Measurements from ENCODE around the gene CYTH1.
A peak's percentile ranks its signal among the peaks of the same experiment; 100 is the strongest.

Gene CYTH1

GRCh38 chr17:78739331-78739931, 42.6 kb downstream of the CYTH1 start:
- Histone ChIP-seq H3K27me3 (ENCODE audit: control insufficient read depth in 1 of 2, insufficient read depth in 2 of 2, low read length in 2 of 2) (no peaks in the 10 kb centered on the region), H3K9ac (ENCODE audit: low read length) (no peak overlapping the region), H3K4me1 (ENCODE audit: insufficient read depth, low read length) (peaks cover 23% of the 10 kb centered on the region), H3K27ac (ENCODE audit: low read depth, low read length) (no peak overlapping the region), H3K36me3 (ENCODE audit: insufficient read depth, low read length) (no peaks in the 10 kb centered on the region), H3K4me3 (ENCODE audit: low read depth in 1 of 2, low read length in 2 of 2) (no peak overlapping the region), H3K9me3 (ENCODE audit: low read length) (no peaks in the 10 kb centered on the region)

DNA sequence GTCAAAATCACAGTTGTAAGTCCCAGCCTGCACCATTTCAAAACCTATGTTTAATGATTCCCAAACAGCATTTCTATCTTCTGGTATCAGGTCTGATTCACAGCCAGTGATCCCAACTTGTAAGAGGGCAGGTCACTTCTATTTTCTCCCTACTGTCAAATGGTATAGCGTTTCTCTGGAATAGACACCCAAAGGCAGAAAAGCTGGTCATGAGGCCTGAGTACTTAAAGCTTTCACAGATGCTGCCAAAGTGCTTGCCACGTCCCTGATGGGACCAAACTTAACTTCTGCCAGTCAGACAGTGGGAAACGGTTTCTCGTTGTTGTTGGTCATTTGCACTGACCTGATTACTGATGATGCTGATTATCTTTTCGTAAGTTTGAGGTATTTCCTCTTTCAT, 43.4 kb downstream of the CYTH1 start:
- Histone ChIP-seq H3K9ac (ENCODE audit: low read length) (no peak overlapping the region), H3K4me3 (ENCODE audit: low read depth in 1 of 2, low read length in 2 of 2) (no peak overlapping the region), H3K4me1 (ENCODE audit: insufficient read depth, low read length) (peaks cover 24% of the 10 kb centered on the region), H3K9me3 (ENCODE audit: low read length) (no peaks in the 10 kb centered on the region), H3K27ac (ENCODE audit: low read depth, low read length) (no peak overlapping the region), H3K27me3 (ENCODE audit: control insufficient read depth in 1 of 2, insufficient read depth in 2 of 2, low read length in 2 of 2) (no peaks in the 10 kb centered on the region), H3K36me3 (ENCODE audit: insufficient read depth, low read length) (no peaks in the 10 kb centered on the region)

DNA sequence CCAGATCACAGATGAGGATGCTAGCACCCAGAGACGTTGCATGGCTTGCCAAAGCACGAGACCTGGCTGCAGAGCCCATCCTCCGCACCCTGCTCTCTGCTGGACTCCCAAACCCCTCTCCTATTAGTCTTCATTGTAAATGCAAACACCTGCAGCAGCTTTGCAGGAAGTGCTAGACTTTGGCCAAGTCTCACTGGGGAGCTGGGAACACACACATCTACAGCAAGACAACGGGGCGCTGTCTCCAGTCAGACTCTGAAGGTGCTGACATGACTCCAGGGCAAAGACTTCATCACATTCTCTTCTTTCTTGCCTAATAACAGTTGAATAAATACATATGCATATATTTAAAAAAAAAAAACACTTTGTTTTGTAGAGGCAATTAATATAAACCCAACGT, 43.8 kb downstream of the CYTH1 start:
- H3K4me1 ChIP-seq (ENCODE audit: insufficient read depth, low read length): peaks cover 28% of the 10 kb centered on the region
- H3K4me3 ChIP-seq (ENCODE audit: low read depth in 1 of 2, low read length in 2 of 2): no peak overlapping the region
- H3K27me3 ChIP-seq (ENCODE audit: control insufficient read depth in 1 of 2, insufficient read depth in 2 of 2, low read length in 2 of 2): no peaks in the 10 kb centered on the region
- H3K9ac ChIP-seq (ENCODE audit: low read length): no peak overlapping the region
- H3K27ac ChIP-seq (ENCODE audit: low read depth, low read length): no peak overlapping the region
- H3K36me3 ChIP-seq (ENCODE audit: insufficient read depth, low read length): no peaks in the 10 kb centered on the region
- no peaks in the 10 kb centered on the region for H3K9me3 ChIP-seq (ENCODE audit: low read length)

DNA sequence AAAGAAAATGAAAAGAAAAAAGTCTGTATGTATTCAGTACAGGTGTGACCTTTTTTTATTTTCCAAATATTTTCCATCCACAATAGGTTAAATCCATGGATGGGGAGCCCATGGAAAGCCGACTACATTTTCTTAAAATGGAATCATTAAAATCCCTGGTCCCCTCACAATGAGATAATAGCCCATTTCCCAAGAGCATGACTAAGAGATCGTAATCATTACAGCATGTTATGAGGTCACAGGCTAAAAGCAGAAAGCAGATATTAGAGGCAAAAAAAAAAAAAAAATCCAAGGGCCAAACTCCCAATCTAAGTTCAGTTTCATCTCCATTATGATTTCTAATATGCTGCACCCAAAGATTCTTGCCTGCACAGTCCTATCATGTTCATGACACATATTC, 44.7 kb downstream of the CYTH1 start:
- Histone ChIP-seq H3K4me1 (ENCODE audit: insufficient read depth, low read length) (peaks cover 32% of the 10 kb centered on the region), H3K27ac (ENCODE audit: low read depth, low read length) (no peak overlapping the region), H3K27me3 (ENCODE audit: control insufficient read depth in 1 of 2, insufficient read depth in 2 of 2, low read length in 2 of 2) (no peaks in the 10 kb centered on the region), H3K4me3 (ENCODE audit: low read depth in 1 of 2, low read length in 2 of 2) (no peak overlapping the region), H3K9me3 (ENCODE audit: low read length) (no peaks in the 10 kb centered on the region), H3K9ac (ENCODE audit: low read length) (no peak overlapping the region), H3K36me3 (ENCODE audit: insufficient read depth, low read length) (no peaks in the 10 kb centered on the region)

DNA sequence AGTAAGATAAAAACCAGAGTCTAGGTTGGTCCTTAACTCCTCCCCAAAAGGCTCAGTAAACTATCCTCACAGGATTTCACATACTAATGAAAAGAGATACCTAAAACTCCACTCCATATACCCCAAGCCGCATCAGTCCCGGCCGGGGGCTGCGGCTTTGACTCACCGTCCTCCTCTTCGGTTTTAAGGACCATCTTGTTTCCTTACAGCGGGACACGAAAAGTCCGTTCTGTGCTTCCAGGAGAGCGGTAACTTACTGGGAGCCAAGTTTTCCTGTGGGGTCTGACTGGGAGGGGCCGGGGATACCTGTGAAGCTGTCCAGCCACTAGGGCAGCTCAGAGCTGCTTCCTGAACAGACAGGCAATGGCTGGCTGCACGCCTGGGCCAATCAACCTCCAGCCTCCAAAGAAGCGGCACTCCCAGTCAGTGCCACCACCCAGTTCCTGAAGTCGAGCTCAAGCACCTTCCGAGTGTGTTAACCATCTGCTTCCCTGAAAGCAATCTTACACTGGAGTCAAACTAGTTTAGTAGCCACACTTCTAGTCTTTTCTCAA, 45.5 kb downstream of the CYTH1 start:
- Histone ChIP-seq H3K27ac (ENCODE audit: low read depth, low read length) (peak overlapping the region; percentile 36), H3K4me3 (ENCODE audit: low read depth in 1 of 2, low read length in 2 of 2) (peak overlapping the region; percentile 34 to 46), H3K9me3 (ENCODE audit: low read length) (no peaks in the 10 kb centered on the region), H3K4me1 (ENCODE audit: insufficient read depth, low read length) (peaks cover 32% of the 10 kb centered on the region), H3K27me3 (ENCODE audit: control insufficient read depth in 1 of 2, insufficient read depth in 2 of 2, low read length in 2 of 2) (no peaks in the 10 kb centered on the region), H3K36me3 (ENCODE audit: insufficient read depth, low read length) (no peaks in the 10 kb centered on the region), H3K9ac (ENCODE audit: low read length) (no peak overlapping the region)

DNA sequence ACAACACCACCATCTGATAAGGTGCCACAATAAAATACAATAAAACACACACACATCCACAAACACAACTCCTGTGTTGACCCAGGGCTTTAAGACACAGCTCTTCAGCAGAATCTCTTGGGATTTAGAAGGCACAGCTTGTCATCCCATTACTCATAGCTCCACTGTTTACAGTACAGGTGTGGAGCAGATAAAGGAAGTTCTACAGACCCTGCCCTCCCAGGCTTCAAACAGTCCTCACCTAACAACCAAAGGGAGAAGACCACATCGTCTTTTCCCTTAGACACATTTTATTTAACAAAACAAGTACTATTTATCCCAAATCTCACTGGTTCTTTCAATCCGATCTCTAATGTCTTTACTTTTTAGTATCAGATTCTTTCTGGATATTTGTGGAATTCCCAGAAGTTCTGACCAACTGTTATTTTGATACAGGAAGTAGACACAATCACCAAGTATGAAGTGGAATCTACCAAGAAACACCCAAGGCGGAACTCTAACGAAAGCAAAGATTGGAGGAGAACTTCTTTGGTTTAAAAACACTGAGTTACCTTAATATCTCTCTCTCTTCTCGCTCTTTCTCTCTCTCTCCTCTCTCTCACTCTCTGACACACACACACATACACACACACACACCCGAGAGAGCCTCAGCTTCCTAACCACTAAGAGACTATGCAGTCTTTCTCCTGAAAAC, 46.1 kb downstream of the CYTH1 start:
- no peaks in the 10 kb centered on the region for H3K36me3 ChIP-seq (ENCODE audit: insufficient read depth, low read length)
- H3K4me3 ChIP-seq (ENCODE audit: low read depth in 1 of 2, low read length in 2 of 2): peak overlapping the region; percentile 34 to 46
- peaks cover 32% of the 10 kb centered on the region for H3K4me1 ChIP-seq (ENCODE audit: insufficient read depth, low read length)
- H3K9me3 ChIP-seq (ENCODE audit: low read length): no peaks in the 10 kb centered on the region
- H3K9ac ChIP-seq (ENCODE audit: low read length): no peak overlapping the region
- peak overlapping the region; percentile 36 for H3K27ac ChIP-seq (ENCODE audit: low read depth, low read length)
- no peaks in the 10 kb centered on the region for H3K27me3 ChIP-seq (ENCODE audit: control insufficient read depth in 1 of 2, insufficient read depth in 2 of 2, low read length in 2 of 2)

DNA sequence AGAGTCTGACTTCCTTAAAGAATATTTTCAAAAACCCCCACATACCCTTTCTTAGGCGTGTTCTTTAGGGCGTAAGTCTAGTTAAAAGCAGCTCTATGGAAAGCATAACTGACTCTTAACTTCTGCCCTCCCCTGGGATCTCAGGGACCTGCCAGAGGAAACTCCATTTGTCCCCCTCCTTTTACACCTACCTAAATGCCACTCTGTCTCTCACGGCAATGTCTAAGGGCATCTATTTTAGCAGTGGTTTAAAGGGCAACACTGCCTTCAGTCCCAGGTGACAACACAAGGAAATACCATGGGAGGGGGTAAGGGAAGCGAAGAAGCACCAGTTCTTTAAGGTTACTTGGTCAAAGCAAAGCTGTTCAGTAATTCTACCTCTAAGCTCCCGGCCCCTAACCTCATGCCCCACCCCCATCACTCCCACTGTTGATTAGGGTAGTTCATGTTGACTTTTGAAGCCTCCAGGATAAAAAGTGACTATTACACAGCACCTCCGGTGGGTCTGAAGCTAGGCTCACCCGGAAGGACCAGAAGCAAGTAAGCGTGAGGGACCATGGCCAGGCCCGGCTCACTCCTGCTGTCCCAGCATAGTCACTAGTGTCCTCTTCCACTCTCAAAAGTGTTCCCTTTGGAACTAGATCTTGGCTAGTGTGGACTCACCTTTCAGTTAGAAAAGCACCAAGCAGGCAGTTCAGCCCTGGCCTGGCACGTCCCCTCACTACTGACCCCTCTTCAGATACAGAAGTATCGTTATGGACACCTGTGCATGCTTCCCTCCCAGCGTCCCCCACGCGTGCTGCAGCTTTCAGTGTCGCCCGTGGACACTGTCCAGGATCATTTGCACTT, 47.1 kb downstream of the CYTH1 start:
- H3K27me3 ChIP-seq (ENCODE audit: control insufficient read depth in 1 of 2, insufficient read depth in 2 of 2, low read length in 2 of 2): no peaks in the 10 kb centered on the region
- H3K36me3 ChIP-seq (ENCODE audit: insufficient read depth, low read length): no peaks in the 10 kb centered on the region
- no peak overlapping the region for H3K4me3 ChIP-seq (ENCODE audit: low read depth in 1 of 2, low read length in 2 of 2)
- H3K27ac ChIP-seq (ENCODE audit: low read depth, low read length): no peak overlapping the region
- no peaks in the 10 kb centered on the region for H3K9me3 ChIP-seq (ENCODE audit: low read length)
- H3K9ac ChIP-seq (ENCODE audit: low read length): no peak overlapping the region
- H3K4me1 ChIP-seq (ENCODE audit: insufficient read depth, low read length): peaks cover 32% of the 10 kb centered on the region

DNA sequence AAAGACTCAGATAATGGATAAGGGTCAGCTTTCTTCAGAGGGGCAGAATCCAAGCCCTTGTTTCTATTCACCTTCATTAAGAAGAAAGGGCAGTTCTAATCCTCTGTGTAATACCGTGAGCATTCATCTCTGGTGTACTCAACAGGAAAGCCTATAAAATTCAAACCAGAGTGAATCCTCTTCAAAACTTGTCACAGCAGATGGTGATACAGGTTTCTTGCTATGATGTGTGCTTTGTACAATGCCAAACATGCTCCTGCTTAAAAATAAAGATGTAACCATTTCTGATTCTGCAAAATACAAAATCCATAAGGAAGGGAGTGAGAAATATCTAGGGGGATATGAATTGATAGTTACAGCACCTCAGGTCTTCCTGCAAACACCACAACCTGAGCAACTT, 49.7 kb downstream of the CYTH1 start:
- H3K4me1 ChIP-seq (ENCODE audit: insufficient read depth, low read length): peaks cover 30% of the 10 kb centered on the region
- H3K27ac ChIP-seq (ENCODE audit: low read depth, low read length): no peak overlapping the region
- no peak overlapping the region for H3K4me3 ChIP-seq (ENCODE audit: low read depth in 1 of 2, low read length in 2 of 2)
- no peaks in the 10 kb centered on the region for H3K36me3 ChIP-seq (ENCODE audit: insufficient read depth, low read length)
- no peaks in the 10 kb centered on the region for H3K9me3 ChIP-seq (ENCODE audit: low read length)
- no peak overlapping the region for H3K9ac ChIP-seq (ENCODE audit: low read length)
- no peaks in the 10 kb centered on the region for H3K27me3 ChIP-seq (ENCODE audit: control insufficient read depth in 1 of 2, insufficient read depth in 2 of 2, low read length in 2 of 2)

DNA sequence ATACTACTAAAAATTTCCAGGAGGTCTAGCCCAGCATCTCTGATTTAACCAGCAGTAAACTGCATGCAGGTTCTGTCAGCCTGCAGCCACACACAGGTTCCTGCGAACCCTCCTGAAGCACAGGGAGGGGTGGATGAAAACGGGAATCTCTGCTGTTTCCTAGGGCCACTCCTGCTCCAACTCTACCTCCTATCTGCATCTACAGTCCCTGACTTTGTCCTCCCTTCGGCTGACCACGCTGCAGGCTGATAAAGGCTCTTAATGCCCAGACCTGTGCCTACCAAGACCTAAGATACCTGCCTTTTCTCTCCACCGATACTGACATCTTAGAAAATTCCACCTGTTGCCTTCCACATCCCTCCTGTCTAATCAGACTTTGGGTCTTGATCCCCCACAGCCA, 50.2 kb downstream of the CYTH1 start:
- no peak overlapping the region for H3K27ac ChIP-seq (ENCODE audit: low read depth, low read length)
- no peaks in the 10 kb centered on the region for H3K27me3 ChIP-seq (ENCODE audit: control insufficient read depth in 1 of 2, insufficient read depth in 2 of 2, low read length in 2 of 2)
- no peak overlapping the region for H3K4me3 ChIP-seq (ENCODE audit: low read depth in 1 of 2, low read length in 2 of 2)
- peaks cover 26% of the 10 kb centered on the region for H3K4me1 ChIP-seq (ENCODE audit: insufficient read depth, low read length)
- H3K36me3 ChIP-seq (ENCODE audit: insufficient read depth, low read length): no peaks in the 10 kb centered on the region
- H3K9ac ChIP-seq (ENCODE audit: low read length): no peak overlapping the region
- H3K9me3 ChIP-seq (ENCODE audit: low read length): no peaks in the 10 kb centered on the region

GRCh38 chr17:78729641-78730040, 52.4 kb downstream of the CYTH1 start:
- Histone ChIP-seq H3K4me3 (ENCODE audit: low read depth in 1 of 2, low read length in 2 of 2) (no peak overlapping the region), H3K36me3 (ENCODE audit: insufficient read depth, low read length) (no peaks in the 10 kb centered on the region), H3K4me1 (ENCODE audit: insufficient read depth, low read length) (peaks cover 15% of the 10 kb centered on the region), H3K9me3 (ENCODE audit: low read length) (no peaks in the 10 kb centered on the region), H3K27ac (ENCODE audit: low read depth, low read length) (no peak overlapping the region), H3K27me3 (ENCODE audit: control insufficient read depth in 1 of 2, insufficient read depth in 2 of 2, low read length in 2 of 2) (no peaks in the 10 kb centered on the region), H3K9ac (ENCODE audit: low read length) (no peak overlapping the region)

- no peak overlapping the region for H3K27ac ChIP-seq (ENCODE audit: low read depth, low read length)
- no peaks in the 10 kb centered on the region for H3K36me3 ChIP-seq (ENCODE audit: insufficient read depth, low read length)
- no peak overlapping the region for H3K9ac ChIP-seq (ENCODE audit: low read length)
- H3K27me3 ChIP-seq (ENCODE audit: control insufficient read depth in 1 of 2, insufficient read depth in 2 of 2, low read length in 2 of 2): no peaks in the 10 kb centered on the region
- peaks cover 23% of the 10 kb centered on the region for H3K4me1 ChIP-seq (ENCODE audit: insufficient read depth, low read length)
- no peak overlapping the region for H3K4me3 ChIP-seq (ENCODE audit: low read depth in 1 of 2, low read length in 2 of 2)
- no peaks in the 10 kb centered on the region for H3K9me3 ChIP-seq (ENCODE audit: low read length)
Observed at GRCh38 chr17:78728495-78728894, 53.6 kb downstream of the CYTH1 start.

Measured in muscle layer of colon (tissue), 2 donors.